Body of pancreas (tissue), 4 donors: Measurements from ENCODE around the gene KRTAP5-3.
"Not testable (repeated sequence)": the region's sequence is repeated elsewhere in the genome, so short reads cannot be mapped to it uniquely, and the experiment has no call there.

Experiments
- POLR2A ChIP-seq, 3 donors: fragments of 450-650 bp; IDR thresholded peaks; one replicate each; pipeline ENCODE4 v1.6.1; 2016; ENCODE audit warnings: antibody characterized with exemption in 3 of 3, mild to moderate bottlenecking in 2 of 3
- TF ChIP-seq, protein P1 (sequence below), 7 experiments: fragments of 450-650 bp in 4 of 7; fragments of 200-600 bp in 3 of 7; sonication (generic) in 3 of 7; IDR thresholded peaks; one replicate each; pipeline ENCODE4 v1.5.1; 2016 to 2019; ENCODE audit warnings: antibody characterized with exemption in 7 of 7

- TF ChIP-seq, protein P1, sequence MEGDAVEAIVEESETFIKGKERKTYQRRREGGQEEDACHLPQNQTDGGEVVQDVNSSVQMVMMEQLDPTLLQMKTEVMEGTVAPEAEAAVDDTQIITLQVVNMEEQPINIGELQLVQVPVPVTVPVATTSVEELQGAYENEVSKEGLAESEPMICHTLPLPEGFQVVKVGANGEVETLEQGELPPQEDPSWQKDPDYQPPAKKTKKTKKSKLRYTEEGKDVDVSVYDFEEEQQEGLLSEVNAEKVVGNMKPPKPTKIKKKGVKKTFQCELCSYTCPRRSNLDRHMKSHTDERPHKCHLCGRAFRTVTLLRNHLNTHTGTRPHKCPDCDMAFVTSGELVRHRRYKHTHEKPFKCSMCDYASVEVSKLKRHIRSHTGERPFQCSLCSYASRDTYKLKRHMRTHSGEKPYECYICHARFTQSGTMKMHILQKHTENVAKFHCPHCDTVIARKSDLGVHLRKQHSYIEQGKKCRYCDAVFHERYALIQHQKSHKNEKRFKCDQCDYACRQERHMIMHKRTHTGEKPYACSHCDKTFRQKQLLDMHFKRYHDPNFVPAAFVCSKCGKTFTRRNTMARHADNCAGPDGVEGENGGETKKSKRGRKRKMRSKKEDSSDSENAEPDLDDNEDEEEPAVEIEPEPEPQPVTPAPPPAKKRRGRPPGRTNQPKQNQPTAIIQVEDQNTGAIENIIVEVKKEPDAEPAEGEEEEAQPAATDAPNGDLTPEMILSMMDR (IDR thresholded peaks at IDR 0.05) = not testable (repeated sequence)
- not testable (repeated sequence) for TF ChIP-seq POLR2A (IDR thresholded peaks at IDR 0.05)
These were observed 23.4 kb downstream of the KRTAP5-3 start, which contains the start of gene KRTAP5-1 for GRCh38 chr11:1584661-1585370.
